CD14-positive monocyte (primary cell): ENCODE measurements around the gene RANBP1. TPM values are rescaled to one million over a fixed set of nuclear protein-coding genes. Genes with fewer than 3 reads are reported as not detected.

Experiments
- DNase-seq, 3 donors: peaks; one replicate each; pipeline ENCODE4 v3.0.0-alpha.2; 2011 to 2022
- H2AFZ ChIP-seq: 2 replicates; pipeline ENCODE4 v1.6.0; 2012; ENCODE audit warnings: mild to moderate bottlenecking, low read depth, low read length, inconsistent platforms; ENCODE audit not compliant: insufficient read depth, poor library complexity, severe bottlenecking
- H3K27ac ChIP-seq, 2 donors: 1 replicate in 1 of 2; 2 replicates in 1 of 2; pipeline ENCODE4 v1.5.1; 2012 to 2013; ENCODE audit warnings: low read length in 2 of 2, control low read depth in 1 of 2, inconsistent platforms in 1 of 2, low read depth in 1 of 2, mild to moderate bottlenecking in 1 of 2
- H3K27me3 ChIP-seq, 2 donors: one replicate each; pipeline versions ENCODE4 v1.6.0 to v1.6.1; 2011 to 2013; ENCODE audit warnings: low read length in 2 of 2; ENCODE audit not compliant: control insufficient read depth in 2 of 2, insufficient read depth in 2 of 2
- H3K36me3 ChIP-seq, 2 donors: replicated peaks in 1 of 2; 1 replicate in 1 of 2; 2 replicates in 1 of 2; pipeline versions ENCODE4 v1.5.1 to v1.6.1; 2012 to 2013; ENCODE audit warnings: low read length in 2 of 2, control low read depth in 1 of 2, inconsistent platforms in 1 of 2, mild to moderate bottlenecking in 1 of 2; ENCODE audit not compliant: insufficient read depth in 2 of 2, control insufficient read depth in 1 of 2
- H3K4me1 ChIP-seq, 2 donors: 1 replicate in 1 of 2; 2 replicates in 1 of 2; pipeline versions ENCODE4 v1.5.1 to v1.6.1; 2012 to 2013; ENCODE audit warnings: low read length in 2 of 2, control low read depth in 1 of 2, inconsistent platforms in 1 of 2, mild to moderate bottlenecking in 1 of 2, moderate library complexity in 1 of 2; ENCODE audit not compliant: insufficient read depth in 2 of 2, control insufficient read depth in 1 of 2
- H3K4me2 ChIP-seq: replicated peaks from 2 replicates; pipeline ENCODE3; 2012; ENCODE audit warnings: low read length, moderate library complexity, mild to moderate bottlenecking; ENCODE audit not compliant: poor library complexity, severe bottlenecking; ENCODE audit errors: extremely low read depth
- H3K4me3 ChIP-seq, 3 experiments: fragments of 200-600 bp in 1 of 3; sonication (generic) in 1 of 3; replicated peaks in 1 of 3; 1 replicate in 2 of 3; 2 replicates in 1 of 3; pipeline ENCODE4 v1.5.1; 2011 to 2013; ENCODE audit warnings: low read length in 3 of 3, mild to moderate bottlenecking in 3 of 3, control low read depth in 2 of 3, low read depth in 2 of 3, inconsistent platforms in 1 of 3, moderate library complexity in 1 of 3
- H3K79me2 ChIP-seq: 2 replicates; pipeline ENCODE4 v1.6.0; 2012; ENCODE audit warnings: mild to moderate bottlenecking, control low read depth, inconsistent platforms, low read length, moderate library complexity; ENCODE audit not compliant: insufficient read depth
- H3K9ac ChIP-seq: 2 replicates; pipeline ENCODE4 v1.6.0; 2017; ENCODE audit warnings: low read length, mild to moderate bottlenecking; ENCODE audit not compliant: insufficient read depth, poor library complexity, severe bottlenecking
- H3K9me3 ChIP-seq, 2 donors: replicated peaks in 1 of 2; 1 replicate in 1 of 2; 2 replicates in 1 of 2; pipeline versions ENCODE4 v1.5.1 to v1.6.1; 2012 to 2013; ENCODE audit warnings: low read length in 2 of 2, control low read depth in 1 of 2; ENCODE audit not compliant: control insufficient read depth in 1 of 2, insufficient read depth in 1 of 2
- H4K20me1 ChIP-seq: 2 replicates; pipeline ENCODE4 v1.6.0; 2012; ENCODE audit warnings: mild to moderate bottlenecking, low read length, control low read depth, moderate library complexity; ENCODE audit not compliant: insufficient read depth
- H3K27ac Mint-ChIP-seq, 7 donors: one replicate each; pipeline ENCODE4 v1.8.0; 2020; ENCODE audit warnings: mild to moderate bottlenecking in 7 of 7, mixed read lengths in 7 of 7, moderate library complexity in 6 of 7, inconsistent platforms in 2 of 7
- H3K27me3 Mint-ChIP-seq, 3 donors: one replicate each; pipeline ENCODE4 v1.8.0; 2021 to 2022; ENCODE audit warnings: low read depth in 3 of 3, mild to moderate bottlenecking in 3 of 3, mixed read lengths in 3 of 3, moderate library complexity in 3 of 3, inconsistent platforms in 1 of 3
- H3K36me3 Mint-ChIP-seq, 2 donors: one replicate each; pipeline ENCODE4 v1.8.0; 2020; ENCODE audit warnings: mixed read lengths in 2 of 2, inconsistent platforms in 1 of 2, mild to moderate bottlenecking in 1 of 2
- H3K4me1 Mint-ChIP-seq: one replicate; pipeline ENCODE4 v1.8.0; 2020; ENCODE audit warnings: mild to moderate bottlenecking, mixed read lengths
- H3K4me3 Mint-ChIP-seq, 2 donors: one replicate each; pipeline ENCODE4 v1.8.0; 2020; ENCODE audit warnings: mild to moderate bottlenecking in 2 of 2, mixed read lengths in 2 of 2, moderate library complexity in 1 of 2
- H3K9me3 Mint-ChIP-seq, 7 donors: one replicate each; pipeline ENCODE4 v1.8.0; 2020 to 2022; ENCODE audit warnings: mixed read lengths in 7 of 7, mild to moderate bottlenecking in 6 of 7, moderate library complexity in 6 of 7, inconsistent platforms in 2 of 7
- CTCF ChIP-seq: fragments of 200-600 bp; IDR thresholded peaks from one replicate; pipeline ENCODE4 v1.8.0; 2022; ENCODE audit warnings: antibody characterized with exemption, mild to moderate bottlenecking
- WGBS: methylation state at CpG from one replicate; pipeline ENCODE4 v1.1.5; 2013; ENCODE audit warnings: missing lambda C conversion rate; ENCODE audit not compliant: insufficient coverage; 5-methylcytosine and 5-hydroxymethylcytosine counted together
- intact Hi-C, 2 donors: fragments of 100-400 bp; cut with micrococcal nuclease; formaldehyde crosslinking; loops; one replicate each; pipeline versions ENCODE4 v1.15.0 to v1.15.1; 2023
- polyA plus RNA-seq, 3 donors: library from polyadenylated mRNA; depleted of rRNA in 1 of 3; unstranded in 2 of 3; stranded (reverse) in 1 of 3; fragments of 300-500 nt in 2 of 3; fragments of >200 nt in 1 of 3; fragmentation: Illumina TruSeq in 2 of 3; gene quantifications; 1 replicate in 2 of 3; 2 replicates in 1 of 3; pipeline ENCODE4 v1.2.3, GENCODE V29; 2012 to 2021

The RANBP1 gene
- polyA plus RNA-seq, 3 donors = 45.0 to 52.3 (median 47.4) TPM

GRCh38 chr22:20101638-20102037 is 14.3 kb upstream of the RANBP1 start:
- H3K4me3 Mint-ChIP-seq = peak overlapping the region in 1 of 2 donors; percentile 69
- peak overlapping the region in 4 of 7 donors; percentile 7 to 77 (median 30) for H3K27ac Mint-ChIP-seq
- H3K27me3 ChIP-seq = no peaks in the 10 kb centered on the region
- H3K4me3 ChIP-seq = peak overlapping the region in 2 of 3 experiments; percentile 24 to 68
- no peak for TF ChIP-seq CTCF
- peaks cover 0 to 9% of the 10 kb centered on the region in 2 donors for H3K4me1 ChIP-seq
- no peaks in the 10 kb centered on the region for H3K9me3 ChIP-seq
- intact Hi-C loops = no loop called here
- H3K4me1 Mint-ChIP-seq = peaks cover 13% of the 10 kb centered on the region
- peaks cover 9% of the 10 kb centered on the region for H3K79me2 ChIP-seq
- peaks cover 62 to 84% of the 10 kb centered on the region in 2 donors for H3K36me3 ChIP-seq
- no peaks in the 10 kb centered on the region for H4K20me1 ChIP-seq
- H3K9me3 Mint-ChIP-seq = peaks cover 0 to 1% (median 0%) of the 10 kb centered on the region in 7 donors
- H2AFZ ChIP-seq = no peak overlapping the region
- H3K27me3 Mint-ChIP-seq = peaks cover 0 to 1% (median 0%) of the 10 kb centered on the region in 3 donors
- H3K4me2 ChIP-seq = peak overlapping the region; percentile 63
- H3K9ac ChIP-seq = peak overlapping the region; percentile 24
- 66% methylated on average over 5 of the region's 8 CpGs for WGBS
- no peak for DNase-seq
- H3K27ac ChIP-seq = peak overlapping the region in 1 of 2 donors; percentile 55
- peaks cover 70 to 95% of the 10 kb centered on the region in 2 donors for H3K36me3 Mint-ChIP-seq

- Histone ChIP-seq H3K27ac (no peak overlapping the region), H3K27me3 (no peaks in the 10 kb centered on the region), H3K9me3 (no peaks in the 10 kb centered on the region), H3K4me3 (no peak overlapping the region), H3K79me2 (peaks cover 9% of the 10 kb centered on the region), H3K4me1 (peaks cover 0 to 9% of the 10 kb centered on the region in 2 donors), H3K36me3 (peaks cover 65 to 84% of the 10 kb centered on the region in 2 donors), H2AFZ (no peak overlapping the region), H3K9ac (no peak overlapping the region), H3K4me2 (no peak overlapping the region), H4K20me1 (no peaks in the 10 kb centered on the region)
- 92% methylated on average over 5 of the region's 12 CpGs for WGBS
- Mint-ChIP-seq H3K27ac (peak overlapping the region in 3 of 7 donors; percentile 12 to 71 (median 32)), H3K27me3 (peaks cover 0 to 1% (median 0%) of the 10 kb centered on the region in 3 donors), H3K4me3 (no peak overlapping the region), H3K36me3 (peaks cover 70 to 95% of the 10 kb centered on the region in 2 donors), H3K9me3 (no peaks in the 10 kb centered on the region), H3K4me1 (peaks cover 13% of the 10 kb centered on the region)
- TF ChIP-seq CTCF = no peak
- intact Hi-C loops = no loop called here
- DNase-seq = no peak
These were observed 13.6 kb upstream of the RANBP1 start for GRCh38 chr22:20102203-20102780.
